HG03432 (cell line): ENCODE measurements around the gene FANCE.

Experiments
- ATAC-seq: cut with Tn5 transposase; IDR thresholded peaks from one replicate; pipeline ENCODE4 v1.9.1; 2021; ENCODE audit warnings: mild to moderate bottlenecking, moderate library complexity; ENCODE audit not compliant: unreplicated experiment

FANCE gene

GRCh38 chr6:35463292-35463691 is 11.2 kb downstream of the FANCE start:
- no peak for ATAC-seq

GRCh38 chr6:35465646-35466045 is 13.5 kb downstream of the FANCE start:
- no peak for ATAC-seq

- peak; percentile 90 for ATAC-seq
Measured at GRCh38 chr6:35468181-35468979, 16.2 kb downstream of the FANCE start, which contains the start of gene RPL10A. RPL10A (plus strand) TSS chr6:35468401; CDS start chr6:35468435, 34 bp downstream.

- no peak for ATAC-seq
Measured at GRCh38 chr6:35468980-35469750, 17.0 kb downstream of the FANCE start.

- no peak for ATAC-seq
Measured at GRCh38 chr6:35469751-35470662, 17.9 kb downstream of the FANCE start.

GRCh38 chr6:35470663-35471120 is 18.6 kb downstream of the FANCE start:
- no peak for ATAC-seq

GRCh38 chr6:35471836-35472345 is 19.8 kb downstream of the FANCE start:
- no peak for ATAC-seq

GRCh38 chr6:35473075-35473849 is 21.1 kb downstream of the FANCE start:
- ATAC-seq, result no peak

- ATAC-seq, result no peak
Measured at GRCh38 chr6:35473850-35474130, 21.7 kb downstream of the FANCE start.

GRCh38 chr6:35474131-35474941 is 22.2 kb downstream of the FANCE start:
- no peak for ATAC-seq

GRCh38 chr6:35474942-35475570 is 22.9 kb downstream of the FANCE start:
- no peak for ATAC-seq

- no peak for ATAC-seq
Measured at GRCh38 chr6:35475573-35475972, 23.4 kb downstream of the FANCE start.

GRCh38 chr6:35476004-35476403 is 23.9 kb downstream of the FANCE start:
- no peak for ATAC-seq

GRCh38 chr6:35477028-35477427 is 24.9 kb downstream of the FANCE start:
- no peak for ATAC-seq

- no peak for ATAC-seq
Measured at GRCh38 chr6:35477551-35478179, 25.5 kb downstream of the FANCE start.

- no peak for ATAC-seq
Measured at GRCh38 chr6:35478259-35478658, 26.1 kb downstream of the FANCE start.

GRCh38 chr6:35480176-35480575 is 28.0 kb downstream of the FANCE start:
- ATAC-seq, result no peak

GRCh38 chr6:35481226-35481625 is 29.1 kb downstream of the FANCE start:
- no peak for ATAC-seq
